IMR-90 (cell line): ENCODE results near the gene TMEM121B. TPM values are rescaled to one million over a fixed set of nuclear protein-coding genes. Genes with fewer than 3 reads are reported as not detected.

Source experiments
- ATAC-seq: fragments of 200-7000 bp; cut with Tn5 transposase; 2 replicates; pipeline ENCODE4 v1.9.1; 2020; ENCODE audit warnings: low read depth, mild to moderate bottlenecking, moderate library complexity
- BruUV-seq: library from RNA; stranded (reverse); fragments of 400-500 nt; replicated peaks from 2 replicates; lab custom pipeline; 2021; lab: Mats Ljungman, UMichigan
- CTCF ChIA-PET: fragments of 300-600 bp; formaldehyde crosslinking; extraction: SDS; loops from one replicate; lab custom pipeline; 2021; ENCODE audit warnings: antibody characterized with exemption; lab: Yijun Ruan, JAX
- POLR2A ChIA-PET: fragments of 300-600 bp; sonication (Branson Sonifier 250); formaldehyde crosslinking; loops from one replicate; lab custom pipeline; 2022; ENCODE audit warnings: antibody characterized with exemption; ENCODE audit not compliant: unreplicated experiment; lab: Charles Lee
- DNase-seq: peaks from one replicate; pipeline ENCODE4 v3.0.0; 2013
- H2AFZ ChIP-seq: replicated peaks from 2 replicates; pipeline ENCODE3; 2013; ENCODE audit warnings: low read length, mild to moderate bottlenecking; ENCODE audit not compliant: poor library complexity
- H2AK5ac ChIP-seq: 2 replicates; pipeline ENCODE4 v1.6.1; 2013; ENCODE audit warnings: low read depth, low read length, inconsistent platforms
- H2AK9ac ChIP-seq: replicated peaks from 2 replicates; pipeline ENCODE3; 2013; ENCODE audit warnings: mild to moderate bottlenecking, low read depth, low read length, moderate library complexity; ENCODE audit not compliant: poor library complexity
- H2BK120ac ChIP-seq: 2 replicates; pipeline ENCODE4 v1.6.1; 2013; ENCODE audit warnings: low read depth, low read length, inconsistent platforms
- H2BK15ac ChIP-seq: 3 replicates; pipeline ENCODE4 v1.6.1; 2013; ENCODE audit warnings: low read depth, low read length, inconsistent platforms
- H2BK20ac ChIP-seq: 2 replicates; pipeline ENCODE4 v1.6.1; 2013; ENCODE audit warnings: low read depth, mild to moderate bottlenecking, inconsistent platforms, low read length, moderate library complexity
- H2BK5ac ChIP-seq: 2 replicates; pipeline ENCODE4 v1.6.1; 2013; ENCODE audit warnings: mild to moderate bottlenecking, low read depth, low read length, inconsistent platforms; ENCODE audit not compliant: poor library complexity, severe bottlenecking
- H3K14ac ChIP-seq: replicated peaks from 2 replicates; pipeline ENCODE4 v1.6.1; 2013; ENCODE audit warnings: low read depth, low read length, inconsistent platforms
- H3K18ac ChIP-seq: 2 replicates; pipeline ENCODE4 v1.6.1; 2013; ENCODE audit warnings: low read depth, low read length, control low read depth
- H3K23ac ChIP-seq: 2 replicates; pipeline ENCODE4 v1.6.1; 2013; ENCODE audit warnings: low read depth, low read length, inconsistent platforms
- H3K27ac ChIP-seq: 2 replicates; pipeline ENCODE4 v1.5.1; 2013; ENCODE audit warnings: mild to moderate bottlenecking, control low read depth, low read length; ENCODE audit not compliant: insufficient read depth
- H3K27me3 ChIP-seq: 2 replicates; pipeline ENCODE4 v1.6.1; 2013; ENCODE audit warnings: low read length; ENCODE audit not compliant: control insufficient read depth, insufficient read depth
- H3K36me3 ChIP-seq: 2 replicates; pipeline ENCODE4 v1.6.1; 2013; ENCODE audit warnings: low read length, mixed read lengths; ENCODE audit not compliant: control insufficient read depth, insufficient read depth
- H3K4ac ChIP-seq: 2 replicates; pipeline ENCODE4 v1.6.1; 2013; ENCODE audit warnings: low read depth, low read length, inconsistent platforms
- H3K4me1 ChIP-seq: 2 replicates; pipeline ENCODE4 v1.6.1; 2013; ENCODE audit warnings: low read length, mixed read lengths; ENCODE audit not compliant: control insufficient read depth, insufficient read depth
- H3K4me2 ChIP-seq: 2 replicates; pipeline ENCODE4 v1.6.1; 2013; ENCODE audit warnings: low read depth, mild to moderate bottlenecking, control low read depth, low read length, moderate library complexity
- H3K4me3 ChIP-seq: 2 replicates; pipeline ENCODE4 v1.5.1; 2013; ENCODE audit warnings: low read depth, mild to moderate bottlenecking, control low read depth, low read length, moderate library complexity; ENCODE audit not compliant: insufficient read depth
- H3K56ac ChIP-seq: 2 replicates; pipeline ENCODE4 v1.6.1; 2013; ENCODE audit warnings: low read length, inconsistent platforms; ENCODE audit not compliant: insufficient read depth; ENCODE audit errors: extremely low read depth
- H3K79me1 ChIP-seq, 2 experiments: 2 replicates each; pipeline ENCODE4 v1.6.1; 2013; ENCODE audit warnings: low read length in 2 of 2, inconsistent platforms in 1 of 2, low read depth in 1 of 2
- H3K9ac ChIP-seq: 2 replicates; pipeline ENCODE4 v1.6.1; 2013; ENCODE audit warnings: low read depth, low read length, control low read depth
- H3K9me1 ChIP-seq: 2 replicates; pipeline ENCODE4 v1.6.1; 2013; ENCODE audit warnings: low read length, inconsistent platforms; ENCODE audit not compliant: insufficient read depth
- H3K9me3 ChIP-seq: 2 replicates; pipeline ENCODE4 v1.6.1; 2013; ENCODE audit warnings: low read length; ENCODE audit not compliant: control insufficient read depth, insufficient read depth
- H4K20me1 ChIP-seq: 2 replicates; pipeline ENCODE4 v1.6.1; 2013; ENCODE audit warnings: low read length, inconsistent platforms; ENCODE audit not compliant: insufficient read depth
- H4K5ac ChIP-seq: 2 replicates; pipeline ENCODE4 v1.6.1; 2013; ENCODE audit warnings: mild to moderate bottlenecking, low read depth, low read length, control low read depth
- H4K8ac ChIP-seq, 2 experiments: 2 replicates each; pipeline ENCODE4 v1.6.1; 2013; ENCODE audit warnings: low read depth in 2 of 2, low read length in 2 of 2, control low read depth in 1 of 2, inconsistent platforms in 1 of 2
- H4K91ac ChIP-seq: 2 replicates; pipeline ENCODE4 v1.6.1; 2013; ENCODE audit warnings: low read depth, low read length, inconsistent platforms; ENCODE audit not compliant: insufficient read depth
- CEBPB ChIP-seq: IDR thresholded peaks from 2 replicates; pipeline ENCODE4 v1.6.1; 2012; ENCODE audit warnings: low read depth, low read length, improper control_type of control experiment
- SMC3 ChIP-seq: fragments of 150-350 bp; IDR thresholded peaks from 2 replicates; pipeline ENCODE4 v1.6.1; 2016; ENCODE audit warnings: low read depth, mild to moderate bottlenecking, antibody characterized with exemption, low read length, moderate library complexity
- WGBS, 2 experiments: methylation state at CpG; one replicate each; pipeline versions ENCODE4 v1.1.5 to v1.1.7; 2013; ENCODE audit warnings: missing lambda C conversion rate in 2 of 2; ENCODE audit not compliant: insufficient read length in 1 of 2; ENCODE audit errors: extremely low coverage in 2 of 2; 5-methylcytosine and 5-hydroxymethylcytosine counted together
- dilution Hi-C: fragments of 300-500 bp; cut with HindIII; formaldehyde crosslinking; loops from one replicate; pipeline ENCODE4 v1.14.3; 2018; ENCODE audit warnings: low sequenced_read_pairs; ENCODE audit not compliant: unreplicated experiment
- in situ Hi-C: fragments of 300-500 bp; cut with MboI; formaldehyde crosslinking; loops from 3 replicates; pipeline ENCODE4 v1.14.3; 2019; ENCODE audit warnings: low sequenced_read_pairs, inconsistent platforms, mixed read lengths
- intact Hi-C: fragments of 100-400 bp; cut with micrococcal nuclease; formaldehyde crosslinking; loops from 2 replicates; pipeline ENCODE4 v1.10.0; 2022
- polyA plus RNA-seq, 3 experiments: library from polyadenylated mRNA; depleted of rRNA; stranded (reverse); fragments of >200 nt; gene quantifications; 2 replicates each; pipeline ENCODE4 v1.2.3, GENCODE V29; 2012; ENCODE audit warnings: low replicate concordance in 1 of 3
- total RNA-seq: library from RNA; depleted of rRNA; stranded (reverse); fragments of >200 nt; gene quantifications from 2 replicates; pipeline ENCODE4 v1.2.3, GENCODE V29; 2012

The TMEM121B gene
- total and polyA plus RNA-seq, 2 of the 4 experiments (the other 2 are of a cell fraction) = under 0.01 to 0.29 TPM

DNA sequence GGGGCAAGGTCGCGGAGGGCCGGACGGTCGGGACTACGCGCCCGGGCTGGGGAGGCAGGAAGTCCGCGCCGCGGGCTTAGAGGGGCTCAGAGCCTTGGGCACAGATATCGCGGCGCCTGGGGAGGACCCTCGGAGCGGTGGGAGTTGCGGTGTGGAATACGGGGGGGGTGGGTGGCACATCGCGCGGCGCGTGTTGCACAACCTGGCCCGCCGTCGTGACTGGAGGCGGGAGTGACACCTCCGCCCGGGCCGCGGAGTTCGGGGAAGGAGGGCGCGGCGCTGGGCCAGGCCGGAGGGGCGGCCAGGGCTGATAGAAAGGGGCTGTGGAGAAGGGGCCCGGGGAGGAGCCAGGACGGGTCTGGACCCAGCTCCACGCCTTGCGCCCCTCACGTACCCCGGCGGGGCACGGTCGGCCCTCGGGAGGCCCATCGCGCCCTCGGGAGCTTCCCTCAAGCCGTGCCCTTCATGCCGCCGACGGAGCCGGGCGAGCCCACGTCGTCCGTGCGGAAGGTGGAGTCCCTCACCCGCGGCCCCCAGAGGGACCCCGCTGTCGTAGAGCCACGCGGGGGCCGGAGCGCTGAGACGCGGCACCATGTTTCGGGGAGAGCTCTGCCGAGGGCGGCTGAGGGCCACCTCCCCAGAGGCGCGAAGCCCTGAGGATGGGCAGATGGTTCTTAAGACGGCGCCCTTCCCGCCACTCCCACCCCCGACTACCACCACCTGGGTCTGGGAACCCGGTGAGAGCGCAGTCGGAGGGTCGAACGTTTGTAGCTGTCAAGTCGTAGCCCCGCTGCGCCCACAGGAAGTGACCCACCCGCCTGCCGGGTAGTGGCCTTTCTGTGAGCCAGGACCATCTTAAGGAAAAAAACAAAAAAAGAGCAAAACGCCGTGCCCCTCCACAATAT is 35.6 kb downstream of the TMEM121B start:
- BruUV-seq = no TSS peak
- peak overlapping the region; percentile 63; the same call in 1 of the 2 replicates for H3K14ac ChIP-seq
- H3K4me2 ChIP-seq = peak overlapping the region; percentile 82
- CTCF ChIA-PET = interaction anchor here (1.2 kb wide), 1 partner anchor 86 kb away, joined by 3 read pairs; no protein-coding TSS in a partner anchor
- DNase-seq = no peak
- H3K23ac ChIP-seq = peak overlapping the region; percentile 24; the same call in 1 of the 2 replicates
- peaks cover 9 to 46% of the 10 kb centered on the region in 2 experiments for H3K79me1 ChIP-seq
- intact Hi-C loops (loop anchor here (2.0 kb wide), 1 partner anchor 73 kb away; the partner anchor contains the start of gene HDHD5), dilution Hi-C loops (no loop called here), in situ Hi-C loops (loop anchor here (5.0 to 25.0 kb wide), 2 partner anchors 67 to 727 kb away; no protein-coding TSS in a partner anchor)
- H3K9ac ChIP-seq = peak overlapping the region; percentile 76
- peak overlapping the region; percentile 38 to 59; a peak in 3 of 4 replicates for H4K8ac ChIP-seq
- H4K91ac ChIP-seq = peak overlapping the region; percentile 56; the same call in 1 of the 2 replicates
- ATAC-seq = peak; percentile 25
- H3K9me1 ChIP-seq = peaks cover 10% of the 10 kb centered on the region
- TF ChIP-seq CEBPB (peak; percentile 90), SMC3 (no peak)
- H2BK15ac ChIP-seq = no peak overlapping the region
- H3K27ac ChIP-seq = peak overlapping the region; percentile 81
- H3K4ac ChIP-seq = peak overlapping the region; percentile 68
- H4K20me1 ChIP-seq = peaks cover 34% of the 10 kb centered on the region
- peak overlapping the region; percentile 90 for H2AK9ac ChIP-seq
- H2BK120ac ChIP-seq = peak overlapping the region; percentile 46; the same call in 1 of the 2 replicates
- no peaks in the 10 kb centered on the region for H3K9me3 ChIP-seq
- H2BK20ac ChIP-seq = no peak overlapping the region
- POLR2A ChIA-PET = no interaction called here
- H3K27me3 ChIP-seq = no peaks in the 10 kb centered on the region
- H2BK5ac ChIP-seq = peak overlapping the region; percentile 82
- no peaks in the 10 kb centered on the region for H3K36me3 ChIP-seq
- H3K4me3 ChIP-seq = peak overlapping the region; percentile 83
- peak overlapping the region; percentile 33; the same call in 1 of the 2 replicates for H2AK5ac ChIP-seq
- peak overlapping the region; percentile 6; the same call in 1 of the 2 replicates for H3K18ac ChIP-seq
- no peak overlapping the region for H4K5ac ChIP-seq
- WGBS, 2 experiments = 4% methylated on average over 54 of the region's 92 CpGs; no CpG with 5 or more reads in 1 of the 2 experiments
- H3K56ac ChIP-seq = peak overlapping the region; percentile 55; the same call in 1 of the 2 replicates
- peak overlapping the region; percentile 100 for H2AFZ ChIP-seq
- H3K4me1 ChIP-seq = peaks cover 12% of the 10 kb centered on the region
